GM23338 (cell line): ENCODE data around the gene MAP1LC3B. TPM values are rescaled to one million over a fixed set of nuclear protein-coding genes. Genes with fewer than 3 reads are reported as not detected.
"Not testable (repeated sequence)": the region's sequence is repeated elsewhere in the genome, so short reads cannot be mapped to it uniquely, and the experiment has no call there.

ENCODE experiments used
- ATAC-seq: fragments of 200-7000 bp; cut with Tn5 transposase; 3 replicates; pipeline ENCODE4 v1.9.1; 2020
- DNase-seq: peaks from one replicate; pipeline ENCODE4 v3.0.0-alpha.2; 2015; ENCODE audit warnings: low spot score
- H2AFZ ChIP-seq: fragments of 200-600 bp; sonication (generic); 2 replicates; pipeline ENCODE4 v1.8.0; 2016; ENCODE audit warnings: antibody characterized with exemption, mild to moderate bottlenecking, moderate library complexity
- H3F3A ChIP-seq: fragments of 200-600 bp; sonication (generic); replicated peaks from 2 replicates; pipeline ENCODE4 v1.8.0; 2017; ENCODE audit warnings: antibody characterized with exemption, mixed run types, low read depth
- H3K27ac ChIP-seq: fragments of 200-600 bp; sonication (generic); 2 replicates; pipeline ENCODE4 v1.6.1; 2016; ENCODE audit warnings: low read depth
- H3K27me3 ChIP-seq: fragments of 200-600 bp; sonication (generic); 2 replicates; pipeline ENCODE4 v1.8.0; 2016; ENCODE audit warnings: mild to moderate bottlenecking, mixed run types, moderate library complexity; ENCODE audit not compliant: insufficient read depth
- H3K36me3 ChIP-seq: fragments of 200-600 bp; sonication (generic); 2 replicates; pipeline ENCODE4 v1.8.0; 2016; ENCODE audit warnings: mild to moderate bottlenecking; ENCODE audit not compliant: insufficient read depth
- H3K4me1 ChIP-seq: fragments of 200-600 bp; sonication (generic); 2 replicates; pipeline ENCODE4 v1.8.0; 2016; ENCODE audit warnings: mild to moderate bottlenecking, moderate library complexity; ENCODE audit not compliant: insufficient read depth
- H3K4me2 ChIP-seq: fragments of 200-600 bp; sonication (generic); 2 replicates; pipeline ENCODE4 v1.7.1; 2017; ENCODE audit warnings: mixed run types
- H3K4me3 ChIP-seq: fragments of 200-600 bp; sonication (generic); 2 replicates; pipeline ENCODE4 v1.6.1; 2016; ENCODE audit warnings: mixed run types
- H3K79me2 ChIP-seq: fragments of 200-600 bp; sonication (generic); replicated peaks from 2 replicates; pipeline ENCODE4 v1.8.0; 2017; ENCODE audit warnings: mild to moderate bottlenecking; ENCODE audit not compliant: insufficient read depth
- H3K9me2 ChIP-seq: fragments of 200-600 bp; sonication (generic); 2 replicates; pipeline ENCODE4 v1.8.0; 2017; ENCODE audit not compliant: insufficient read depth
- H4K20me1 ChIP-seq: fragments of 200-600 bp; sonication (generic); replicated peaks from 2 replicates; pipeline ENCODE4 v1.8.0; 2017; ENCODE audit warnings: mild to moderate bottlenecking; ENCODE audit not compliant: insufficient read depth
- H3K27ac Mint-ChIP-seq: 2 replicates; pipeline ENCODE4 v1.8.0; 2020; ENCODE audit warnings: inconsistent platforms, mild to moderate bottlenecking, moderate library complexity, mixed read lengths
- H3K27me3 Mint-ChIP-seq: 3 replicates; pipeline ENCODE4 v1.8.0; 2022; ENCODE audit warnings: low read depth, mild to moderate bottlenecking, moderate library complexity, mixed read lengths, inconsistent platforms; ENCODE audit not compliant: insufficient read depth, poor library complexity
- H3K36me3 Mint-ChIP-seq: 3 replicates; pipeline ENCODE4 v1.8.0; 2021; ENCODE audit warnings: low read depth, mild to moderate bottlenecking, inconsistent platforms, moderate library complexity, mixed read lengths
- H3K4me1 Mint-ChIP-seq: 3 replicates; pipeline ENCODE4 v1.8.0; 2020; ENCODE audit warnings: mild to moderate bottlenecking, inconsistent platforms, mixed read lengths
- H3K4me3 Mint-ChIP-seq: 3 replicates; pipeline ENCODE4 v1.8.0; 2021; ENCODE audit warnings: moderate library complexity, mild to moderate bottlenecking, inconsistent platforms, mixed read lengths
- H3K9me3 Mint-ChIP-seq: 3 replicates; pipeline ENCODE4 v1.8.0; 2020; ENCODE audit warnings: moderate library complexity, mild to moderate bottlenecking, inconsistent platforms, mixed read lengths
- CREB1 ChIP-seq: fragments of 250-450 bp; sonication (Bioruptor Pico); IDR thresholded peaks from 2 replicates; pipeline ENCODE4 v1.5.0; 2020; ENCODE audit warnings: low read depth, mild to moderate bottlenecking, moderate library complexity
- EZH2phosphoT487 ChIP-seq: fragments of 200-600 bp; sonication (generic); IDR thresholded peaks from one replicate; pipeline ENCODE4 v1.8.1; 2018; ENCODE audit warnings: antibody characterized with exemption; ENCODE audit not compliant: unreplicated experiment
- JUNB ChIP-seq: IDR thresholded peaks from one replicate; pipeline ENCODE4 v1.6.1; 2016; ENCODE audit warnings: antibody characterized with exemption; ENCODE audit not compliant: unreplicated experiment
- NANOG ChIP-seq: IDR thresholded peaks from 2 replicates; pipeline ENCODE4 v1.6.1; 2016; ENCODE audit warnings: antibody characterized with exemption, borderline replicate concordance
- POLR2AphosphoS5 ChIP-seq: IDR thresholded peaks from 2 replicates; pipeline ENCODE4 v1.6.1; 2016; ENCODE audit warnings: antibody characterized with exemption, low read depth
- ZNF114 ChIP-seq: fragments of 250-450 bp; sonication (Bioruptor Pico); IDR thresholded peaks from 2 replicates; pipeline ENCODE4 v1.5.0; 2020; ENCODE audit warnings: mild to moderate bottlenecking, moderate library complexity
- polyA plus RNA-seq: library from polyadenylated mRNA; unstranded; fragments of >200 nt; fragmentation: Nextera tagmentation; extraction: Ambion mirVana; gene quantifications from 2 replicates; pipeline ENCODE4 v1.2.1, GENCODE V29; 2016
- total RNA-seq: library from RNA; depleted of rRNA; stranded (reverse); fragments of >200 nt; shearing (Covaris generic); gene quantifications from 2 replicates; pipeline ENCODE4 v1.2.3, GENCODE V29; 2014
- TF ChIP-seq, protein P1 (sequence below): IDR thresholded peaks from 2 replicates; pipeline ENCODE4 v1.6.1; 2016; ENCODE audit warnings: antibody characterized with exemption
- TF ChIP-seq, protein P2 (sequence below): fragments of 250-450 bp; sonication (Bioruptor Pico); IDR thresholded peaks from 2 replicates; pipeline ENCODE4 v1.5.0; 2020; ENCODE audit warnings: mild to moderate bottlenecking, moderate library complexity

MAP1LC3B gene
- total and polyA plus RNA-seq, 2 experiments from 2014 or later, result 35.9 to 80.2 TPM

DNA sequence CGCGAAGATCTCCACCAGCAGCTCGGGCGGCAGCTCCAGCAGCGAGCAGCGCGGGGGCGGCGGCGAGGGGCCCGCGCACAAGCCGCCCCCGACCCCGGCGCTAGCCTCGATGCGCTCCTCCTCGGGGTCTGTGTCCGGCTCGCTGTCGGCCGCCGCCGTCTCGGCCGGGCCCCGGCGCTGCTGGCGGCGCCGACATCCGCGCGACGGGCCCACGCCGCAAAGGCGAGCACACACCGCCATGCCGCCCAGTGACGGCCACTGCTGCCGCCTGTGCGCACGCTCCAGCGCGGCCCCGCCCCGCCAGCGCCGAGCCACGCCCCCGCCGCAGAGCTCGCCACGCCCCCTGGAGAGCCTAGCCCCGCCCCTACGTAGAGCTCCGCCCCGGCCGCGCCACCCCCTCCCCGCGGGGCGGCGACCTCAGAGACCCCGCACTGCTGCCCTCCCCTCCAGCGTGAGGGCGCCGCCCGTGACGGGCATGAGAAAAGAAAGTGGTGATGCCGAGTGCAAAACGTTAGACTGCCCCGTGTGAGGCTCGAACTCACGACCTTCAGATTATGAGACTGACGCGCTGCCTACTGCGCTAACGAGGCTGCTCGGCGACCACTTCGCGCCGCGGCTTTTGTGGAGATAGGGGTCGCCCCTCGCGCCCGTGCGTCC, 8.5 kb upstream of the MAP1LC3B start, which contains the start of gene FBXO31 (continued):
- TF ChIP-seq, protein P1, sequence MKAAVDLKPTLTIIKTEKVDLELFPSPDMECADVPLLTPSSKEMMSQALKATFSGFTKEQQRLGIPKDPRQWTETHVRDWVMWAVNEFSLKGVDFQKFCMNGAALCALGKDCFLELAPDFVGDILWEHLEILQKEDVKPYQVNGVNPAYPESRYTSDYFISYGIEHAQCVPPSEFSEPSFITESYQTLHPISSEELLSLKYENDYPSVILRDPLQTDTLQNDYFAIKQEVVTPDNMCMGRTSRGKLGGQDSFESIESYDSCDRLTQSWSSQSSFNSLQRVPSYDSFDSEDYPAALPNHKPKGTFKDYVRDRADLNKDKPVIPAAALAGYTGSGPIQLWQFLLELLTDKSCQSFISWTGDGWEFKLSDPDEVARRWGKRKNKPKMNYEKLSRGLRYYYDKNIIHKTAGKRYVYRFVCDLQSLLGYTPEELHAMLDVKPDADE, result peak; percentile 64; the same call in 1 of the 2 replicates
- TF ChIP-seq, protein P2, sequence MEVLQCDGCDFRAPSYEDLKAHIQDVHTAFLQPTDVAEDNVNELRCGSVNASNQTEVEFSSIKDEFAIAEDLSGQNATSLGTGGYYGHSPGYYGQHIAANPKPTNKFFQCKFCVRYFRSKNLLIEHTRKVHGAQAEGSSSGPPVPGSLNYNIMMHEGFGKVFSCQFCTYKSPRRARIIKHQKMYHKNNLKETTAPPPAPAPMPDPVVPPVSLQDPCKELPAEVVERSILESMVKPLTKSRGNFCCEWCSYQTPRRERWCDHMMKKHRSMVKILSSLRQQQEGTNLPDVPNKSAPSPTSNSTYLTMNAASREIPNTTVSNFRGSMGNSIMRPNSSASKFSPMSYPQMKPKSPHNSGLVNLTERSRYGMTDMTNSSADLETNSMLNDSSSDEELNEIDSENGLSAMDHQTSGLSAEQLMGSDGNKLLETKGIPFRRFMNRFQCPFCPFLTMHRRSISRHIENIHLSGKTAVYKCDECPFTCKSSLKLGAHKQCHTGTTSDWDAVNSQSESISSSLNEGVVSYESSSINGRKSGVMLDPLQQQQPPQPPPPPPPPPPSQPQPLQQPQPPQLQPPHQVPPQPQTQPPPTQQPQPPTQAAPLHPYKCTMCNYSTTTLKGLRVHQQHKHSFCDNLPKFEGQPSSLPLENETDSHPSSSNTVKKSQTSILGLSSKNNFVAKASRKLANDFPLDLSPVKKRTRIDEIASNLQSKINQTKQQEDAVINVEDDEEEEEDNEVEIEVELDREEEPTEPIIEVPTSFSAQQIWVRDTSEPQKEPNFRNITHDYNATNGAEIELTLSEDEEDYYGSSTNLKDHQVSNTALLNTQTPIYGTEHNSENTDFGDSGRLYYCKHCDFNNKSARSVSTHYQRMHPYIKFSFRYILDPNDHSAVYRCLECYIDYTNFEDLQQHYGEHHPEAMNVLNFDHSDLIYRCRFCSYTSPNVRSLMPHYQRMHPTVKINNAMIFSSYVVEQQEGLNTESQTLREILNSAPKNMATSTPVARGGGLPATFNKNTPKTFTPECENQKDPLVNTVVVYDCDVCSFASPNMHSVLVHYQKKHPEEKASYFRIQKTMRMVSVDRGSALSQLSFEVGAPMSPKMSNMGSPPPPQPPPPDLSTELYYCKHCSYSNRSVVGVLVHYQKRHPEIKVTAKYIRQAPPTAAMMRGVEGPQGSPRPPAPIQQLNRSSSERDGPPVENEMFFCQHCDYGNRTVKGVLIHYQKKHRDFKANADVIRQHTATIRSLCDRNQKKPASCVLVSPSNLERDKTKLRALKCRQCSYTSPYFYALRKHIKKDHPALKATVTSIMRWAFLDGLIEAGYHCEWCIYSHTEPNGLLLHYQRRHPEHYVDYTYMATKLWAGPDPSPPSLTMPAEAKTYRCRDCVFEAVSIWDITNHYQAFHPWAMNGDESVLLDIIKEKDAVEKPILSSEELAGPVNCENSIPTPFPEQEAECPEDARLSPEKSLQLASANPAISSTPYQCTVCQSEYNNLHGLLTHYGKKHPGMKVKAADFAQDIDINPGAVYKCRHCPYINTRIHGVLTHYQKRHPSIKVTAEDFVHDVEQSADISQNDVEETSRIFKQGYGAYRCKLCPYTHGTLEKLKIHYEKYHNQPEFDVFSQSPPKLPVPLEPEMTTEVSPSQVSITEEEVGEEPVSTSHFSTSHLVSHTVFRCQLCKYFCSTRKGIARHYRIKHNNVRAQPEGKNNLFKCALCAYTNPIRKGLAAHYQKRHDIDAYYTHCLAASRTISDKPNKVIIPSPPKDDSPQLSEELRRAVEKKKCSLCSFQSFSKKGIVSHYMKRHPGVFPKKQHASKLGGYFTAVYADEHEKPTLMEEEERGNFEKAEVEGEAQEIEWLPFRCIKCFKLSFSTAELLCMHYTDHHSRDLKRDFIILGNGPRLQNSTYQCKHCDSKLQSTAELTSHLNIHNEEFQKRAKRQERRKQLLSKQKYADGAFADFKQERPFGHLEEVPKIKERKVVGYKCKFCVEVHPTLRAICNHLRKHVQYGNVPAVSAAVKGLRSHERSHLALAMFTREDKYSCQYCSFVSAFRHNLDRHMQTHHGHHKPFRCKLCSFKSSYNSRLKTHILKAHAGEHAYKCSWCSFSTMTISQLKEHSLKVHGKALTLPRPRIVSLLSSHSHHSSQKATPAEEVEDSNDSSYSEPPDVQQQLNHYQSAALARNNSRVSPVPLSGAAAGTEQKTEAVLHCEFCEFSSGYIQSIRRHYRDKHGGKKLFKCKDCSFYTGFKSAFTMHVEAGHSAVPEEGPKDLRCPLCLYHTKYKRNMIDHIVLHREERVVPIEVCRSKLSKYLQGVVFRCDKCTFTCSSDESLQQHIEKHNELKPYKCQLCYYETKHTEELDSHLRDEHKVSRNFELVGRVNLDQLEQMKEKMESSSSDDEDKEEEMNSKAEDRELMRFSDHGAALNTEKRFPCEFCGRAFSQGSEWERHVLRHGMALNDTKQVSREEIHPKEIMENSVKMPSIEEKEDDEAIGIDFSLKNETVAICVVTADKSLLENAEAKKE, result no peak
- no peak for TF ChIP-seq ZNF114
- no peak for TF ChIP-seq NANOG
- TF ChIP-seq EZH2phosphoT487, result no peak
- TF ChIP-seq CREB1 (CRISPR knock-in tag), result peak; percentile 85

DNA sequence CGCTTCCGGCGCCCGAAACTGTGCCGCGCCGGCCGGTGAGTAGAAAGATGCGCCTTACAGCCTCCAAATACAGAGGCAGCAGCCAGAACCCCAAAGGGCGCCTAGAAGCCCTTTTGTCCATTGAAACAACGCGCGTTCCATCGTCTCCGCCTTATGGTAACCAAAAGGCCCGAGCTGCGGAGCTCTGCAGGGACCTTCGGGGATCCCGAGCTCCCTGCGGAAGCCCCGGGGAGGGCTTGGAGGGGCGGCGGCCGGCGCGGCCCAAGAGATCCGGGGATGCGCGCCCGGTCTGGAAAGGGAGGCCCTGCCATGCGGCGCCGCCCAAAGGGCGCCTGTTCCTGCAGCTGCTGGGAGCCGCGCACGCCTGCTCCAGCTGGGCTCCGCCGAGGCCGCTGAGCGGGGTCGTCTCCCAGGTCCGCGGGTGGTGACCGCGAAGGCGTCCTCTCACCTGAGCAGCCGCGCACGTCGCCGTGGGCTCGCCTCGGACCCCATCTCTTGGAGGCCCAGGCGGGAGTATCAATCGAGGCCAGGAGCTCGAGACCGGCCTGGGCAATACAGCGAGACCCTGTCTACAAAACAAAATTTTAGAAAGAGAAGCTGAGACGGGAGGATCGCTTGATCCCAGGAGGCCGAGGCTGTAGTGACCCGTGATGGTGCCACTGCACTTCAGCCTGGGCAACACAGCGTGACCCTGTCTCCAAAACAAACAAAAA, 7.8 kb upstream of the MAP1LC3B start:
- peaks cover 4% of the 10 kb centered on the region; the same call in 2 of the 3 replicates for H3K9me3 Mint-ChIP-seq
- Histone ChIP-seq H3K27ac (peak overlapping the region; percentile 95), H3K79me2 (peaks cover 33% of the 10 kb centered on the region), H2AFZ (peak overlapping the region; percentile 92), H3F3A (0 out of 2 replicates have a peak, but pooled peaks cover 10% of the 10 kb centered on the region), H3K4me2 (peak overlapping the region; percentile 74), H3K4me3 (peak overlapping the region; percentile 97), H4K20me1 (peaks cover 23% of the 10 kb centered on the region), H3K9me2 (no peaks in the 10 kb centered on the region), H3K4me1 (peaks cover 21% of the 10 kb centered on the region; the same call in 1 of the 2 replicates), H3K36me3 (no peaks in the 10 kb centered on the region), H3K27me3 (no peaks in the 10 kb centered on the region)
- H3K4me1 Mint-ChIP-seq, result peaks cover 36% of the 10 kb centered on the region
- DNase-seq (peak; percentile 79), ATAC-seq (peak; percentile 55)
- TF ChIP-seq JUNB (no peak), POLR2AphosphoS5 (peak; percentile 36; the same call in 1 of the 2 replicates)
- 0 out of 2 replicates have a peak overlapping the region, but pooled peaks have one; percentile 56 for H3K27ac Mint-ChIP-seq
- peak overlapping the region; percentile 76 for H3K4me3 Mint-ChIP-seq
- H3K36me3 Mint-ChIP-seq, result peaks cover 2% of the 10 kb centered on the region; the same call in 2 of the 3 replicates
- peaks cover 25% of the 10 kb centered on the region for H3K27me3 Mint-ChIP-seq

DNA sequence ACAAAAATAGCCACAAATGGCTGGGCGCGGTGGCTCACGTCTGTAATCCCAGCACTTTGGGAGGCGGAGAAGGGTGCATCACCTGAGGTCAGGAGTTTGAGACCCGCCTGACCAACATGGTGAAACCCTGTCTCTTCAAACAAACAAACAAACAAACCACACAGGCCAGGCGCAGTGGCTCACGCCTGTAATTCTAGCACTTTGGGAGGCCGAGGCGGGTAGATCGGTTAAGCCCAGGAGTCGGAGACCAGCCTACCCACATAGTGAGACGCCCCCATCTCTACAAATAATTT, 7.3 kb upstream of the MAP1LC3B start:
- DNase-seq, H3K9me2 ChIP-seq, ATAC-seq, H3F3A ChIP-seq, H3K9me3 Mint-ChIP-seq, H3K36me3 ChIP-seq, H3K27me3 ChIP-seq, H3K36me3 Mint-ChIP-seq: not testable (repeated sequence)
- 0 out of 2 replicates have a peak overlapping the region, but pooled peaks have one; percentile 56 for H3K27ac Mint-ChIP-seq
- Histone ChIP-seq H3K27ac (peak overlapping the region; percentile 95), H2AFZ (peak overlapping the region; percentile 92), H4K20me1 (peaks cover 23% of the 10 kb centered on the region), H3K4me1 (peaks cover 21% of the 10 kb centered on the region; the same call in 1 of the 2 replicates), H3K4me3 (peak overlapping the region; percentile 97), H3K4me2 (peak overlapping the region; percentile 74), H3K79me2 (peaks cover 28% of the 10 kb centered on the region)
- peaks cover 36% of the 10 kb centered on the region for H3K4me1 Mint-ChIP-seq
- H3K27me3 Mint-ChIP-seq, result peaks cover 25% of the 10 kb centered on the region
- H3K4me3 Mint-ChIP-seq, result peak overlapping the region; percentile 76
